Mucosa of rectum (tissue), 2 donors: Measurements from ENCODE around the gene BEAN1.

Experiments
- H3K27ac ChIP-seq, 2 donors: one replicate each; pipeline ENCODE4 v1.7.0; 2013; ENCODE audit warnings: inconsistent platforms in 2 of 2, low read depth in 2 of 2, low read length in 2 of 2
- H3K27me3 ChIP-seq, 2 donors: one replicate each; pipeline ENCODE4 v1.7.0; 2013; ENCODE audit warnings: low read length in 2 of 2; ENCODE audit not compliant: control insufficient read depth in 2 of 2, insufficient read depth in 2 of 2
- H3K36me3 ChIP-seq, 2 donors: one replicate each; pipeline ENCODE4 v1.7.0; 2013; ENCODE audit warnings: low read length in 2 of 2; ENCODE audit not compliant: control insufficient read depth in 2 of 2, insufficient read depth in 2 of 2
- H3K4me1 ChIP-seq, 2 donors: one replicate each; pipeline ENCODE4 v1.7.0; 2013; ENCODE audit warnings: low read length in 2 of 2, mild to moderate bottlenecking in 1 of 2; ENCODE audit not compliant: control insufficient read depth in 2 of 2, insufficient read depth in 2 of 2
- H3K4me3 ChIP-seq, 2 donors: one replicate each; pipeline ENCODE4 v1.7.0; 2013; ENCODE audit warnings: low read length in 2 of 2
- H3K9ac ChIP-seq, 2 donors: one replicate each; pipeline ENCODE4 v1.7.0; 2013; ENCODE audit warnings: low read length in 2 of 2, low read depth in 1 of 2, mild to moderate bottlenecking in 1 of 2
- H3K9me3 ChIP-seq, 2 donors: one replicate each; pipeline ENCODE4 v1.7.0; 2013; ENCODE audit warnings: low read length in 2 of 2; ENCODE audit not compliant: control insufficient read depth in 2 of 2
- donor health status: healthy.
- donor health status: Normal muscosa, but diverticular disease.

BEAN1 gene

GRCh38 chr16:66521252-66521713 is 94.2 kb downstream of the BEAN1 start:
- H3K27me3 ChIP-seq: no peaks in the 10 kb centered on the region
- H3K4me1 ChIP-seq: peaks cover 51 to 59% of the 10 kb centered on the region in 2 donors
- no peaks in the 10 kb centered on the region for H3K9me3 ChIP-seq
- peak overlapping the region; percentile 49 to 90 for H3K27ac ChIP-seq
- peak overlapping the region in 1 of 2 donors; percentile 48 for H3K4me3 ChIP-seq
- H3K9ac ChIP-seq: peak overlapping the region in 1 of 2 donors; percentile 5
- peaks cover 0 to 10% of the 10 kb centered on the region in 2 donors for H3K36me3 ChIP-seq

GRCh38 chr16:66521951-66522771 is 95.1 kb downstream of the BEAN1 start:
- peak overlapping the region in 1 of 2 donors; percentile 48 for H3K4me3 ChIP-seq
- no peaks in the 10 kb centered on the region for H3K27me3 ChIP-seq
- H3K36me3 ChIP-seq: peaks cover 4 to 10% of the 10 kb centered on the region in 2 donors
- peak overlapping the region in 1 of 2 donors; percentile 41 for H3K9ac ChIP-seq
- peak overlapping the region; percentile 49 to 90 for H3K27ac ChIP-seq
- H3K9me3 ChIP-seq: no peaks in the 10 kb centered on the region
- H3K4me1 ChIP-seq: peaks cover 45 to 52% of the 10 kb centered on the region in 2 donors

- H3K36me3 ChIP-seq: peaks cover 9 to 14% of the 10 kb centered on the region in 2 donors
- no peak overlapping the region for H3K4me3 ChIP-seq
- peak overlapping the region; percentile 49 to 90 for H3K27ac ChIP-seq
- no peaks in the 10 kb centered on the region for H3K9me3 ChIP-seq
- no peaks in the 10 kb centered on the region for H3K27me3 ChIP-seq
- H3K4me1 ChIP-seq: peaks cover 37 to 44% of the 10 kb centered on the region in 2 donors
- no peak overlapping the region for H3K9ac ChIP-seq
These were observed 95.9 kb downstream of the BEAN1 start for GRCh38 chr16:66522816-66523590.

GRCh38 chr16:66523861-66524354 is 96.8 kb downstream of the BEAN1 start:
- no peaks in the 10 kb centered on the region for H3K9me3 ChIP-seq
- H3K9ac ChIP-seq: peak overlapping the region in 1 of 2 donors; percentile 24
- H3K4me3 ChIP-seq: no peak overlapping the region
- H3K4me1 ChIP-seq: peaks cover 33 to 43% of the 10 kb centered on the region in 2 donors
- H3K27me3 ChIP-seq: no peaks in the 10 kb centered on the region
- peaks cover 18 to 20% of the 10 kb centered on the region in 2 donors for H3K36me3 ChIP-seq
- peak overlapping the region; percentile 49 to 90 for H3K27ac ChIP-seq

GRCh38 chr16:66524601-66525164 is 97.6 kb downstream of the BEAN1 start:
- Histone ChIP-seq H3K27me3 (no peaks in the 10 kb centered on the region), H3K36me3 (peaks cover 25 to 28% of the 10 kb centered on the region in 2 donors), H3K9me3 (no peaks in the 10 kb centered on the region), H3K4me1 (peaks cover 31 to 40% of the 10 kb centered on the region in 2 donors), H3K9ac (peak overlapping the region in 1 of 2 donors; percentile 41), H3K27ac (peak overlapping the region; percentile 49 to 90), H3K4me3 (no peak overlapping the region)

GRCh38 chr16:66525396-66526180 is 98.5 kb downstream of the BEAN1 start:
- H3K9me3 ChIP-seq: no peaks in the 10 kb centered on the region
- no peak overlapping the region for H3K4me3 ChIP-seq
- no peaks in the 10 kb centered on the region for H3K27me3 ChIP-seq
- H3K27ac ChIP-seq: peak overlapping the region; percentile 49 to 90
- H3K36me3 ChIP-seq: peaks cover 31 to 34% of the 10 kb centered on the region in 2 donors
- H3K9ac ChIP-seq: no peak overlapping the region
- peaks cover 25 to 31% of the 10 kb centered on the region in 2 donors for H3K4me1 ChIP-seq

GRCh38 chr16:66528294-66528693 is 101.2 kb downstream of the BEAN1 start:
- peaks cover 40% of the 10 kb centered on the region in 2 donors for H3K36me3 ChIP-seq
- H3K9ac ChIP-seq: no peak overlapping the region
- no peaks in the 10 kb centered on the region for H3K27me3 ChIP-seq
- H3K9me3 ChIP-seq: no peaks in the 10 kb centered on the region
- H3K4me3 ChIP-seq: no peak overlapping the region
- peaks cover 5 to 9% of the 10 kb centered on the region in 2 donors for H3K4me1 ChIP-seq
- no peak overlapping the region for H3K27ac ChIP-seq

GRCh38 chr16:66529475-66529874 is 102.4 kb downstream of the BEAN1 start:
- Histone ChIP-seq H3K36me3 (peaks cover 40% of the 10 kb centered on the region in 2 donors), H3K9me3 (no peaks in the 10 kb centered on the region), H3K9ac (no peak overlapping the region), H3K27me3 (no peaks in the 10 kb centered on the region), H3K4me1 (peaks cover 3 to 5% of the 10 kb centered on the region in 2 donors), H3K4me3 (no peak overlapping the region), H3K27ac (no peak overlapping the region)
